IPS-18c (cell line): ENCODE measurements around the gene FTH1.
A peak's percentile ranks its signal among the peaks of the same experiment; 100 is the strongest.

Source experiments
- H3K4me3 ChIP-seq: 2 replicates; pipeline ENCODE4 v1.7.0; 2013; ENCODE audit warnings: low read depth, mild to moderate bottlenecking, low read length, moderate library complexity; ENCODE audit not compliant: insufficient read depth
- H3K9me3 ChIP-seq: one replicate; pipeline ENCODE4 v1.6.1; 2013; ENCODE audit warnings: mild to moderate bottlenecking, low read length, moderate library complexity; ENCODE audit not compliant: control insufficient read depth, insufficient read depth

The FTH1 gene

DNA sequence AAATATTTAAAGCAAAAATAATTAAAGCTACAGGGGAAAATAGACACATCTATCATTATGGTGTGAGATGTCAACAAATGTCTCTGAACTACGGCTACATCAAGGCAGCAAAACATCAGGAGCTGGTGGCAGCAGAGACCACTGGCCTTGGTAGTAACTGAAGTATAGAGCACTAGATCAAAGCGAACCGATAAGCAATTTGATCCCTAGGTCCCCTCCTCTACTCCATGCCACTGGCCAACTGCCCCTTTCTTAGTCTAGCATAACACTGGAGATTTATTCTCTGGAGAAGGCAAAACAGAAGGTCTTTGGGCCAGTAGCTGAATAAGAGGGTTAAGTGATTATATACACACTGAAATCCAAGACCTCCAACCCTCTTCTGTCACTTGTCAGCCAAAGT is 36.5 kb downstream of the FTH1 start:
- no peak overlapping the region for H3K4me3 ChIP-seq
- peaks cover 3% of the 10 kb centered on the region for H3K9me3 ChIP-seq

DNA sequence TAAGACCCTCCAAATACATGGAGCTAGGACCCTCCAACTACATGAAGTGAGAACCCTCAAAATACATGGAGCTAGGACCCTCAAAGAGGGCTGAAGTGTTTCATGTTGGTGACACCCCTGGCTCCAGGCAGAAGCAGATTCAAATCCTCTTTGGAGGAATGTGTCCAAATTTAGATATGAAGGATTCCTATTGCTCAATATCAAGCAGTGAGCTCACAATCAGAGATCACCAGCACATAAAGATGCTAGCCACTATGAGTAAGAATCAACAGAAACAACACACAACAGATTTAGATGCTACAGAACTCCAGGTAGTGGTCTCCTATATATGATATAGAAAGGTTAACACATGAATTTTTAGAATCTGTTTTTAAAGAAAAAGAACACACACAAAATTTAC is 38.8 kb downstream of the FTH1 start:
- Histone ChIP-seq H3K9me3 (peaks cover 3% of the 10 kb centered on the region), H3K4me3 (no peak overlapping the region)

DNA sequence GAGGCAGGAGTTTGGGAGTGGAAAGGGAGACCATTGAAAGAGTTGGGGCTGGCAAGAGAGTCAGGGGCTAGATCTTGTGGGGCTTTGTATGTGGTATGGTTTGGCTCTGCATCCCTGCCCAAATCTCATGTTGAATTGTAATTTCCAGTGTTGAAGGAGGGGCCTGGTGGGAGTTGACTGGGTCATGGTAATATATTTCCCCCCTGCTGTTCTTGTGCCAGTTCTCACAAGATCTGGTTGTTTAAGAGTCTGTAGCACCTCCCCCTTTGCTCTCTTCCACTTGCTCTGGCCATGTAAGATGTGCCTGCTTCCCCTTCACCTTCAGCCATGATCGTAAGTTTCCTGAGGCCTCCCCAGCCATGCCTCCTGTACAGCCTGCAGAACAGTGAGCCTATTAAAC is 39.9 kb downstream of the FTH1 start:
- peaks cover 3% of the 10 kb centered on the region for H3K9me3 ChIP-seq
- H3K4me3 ChIP-seq, result no peak overlapping the region

DNA sequence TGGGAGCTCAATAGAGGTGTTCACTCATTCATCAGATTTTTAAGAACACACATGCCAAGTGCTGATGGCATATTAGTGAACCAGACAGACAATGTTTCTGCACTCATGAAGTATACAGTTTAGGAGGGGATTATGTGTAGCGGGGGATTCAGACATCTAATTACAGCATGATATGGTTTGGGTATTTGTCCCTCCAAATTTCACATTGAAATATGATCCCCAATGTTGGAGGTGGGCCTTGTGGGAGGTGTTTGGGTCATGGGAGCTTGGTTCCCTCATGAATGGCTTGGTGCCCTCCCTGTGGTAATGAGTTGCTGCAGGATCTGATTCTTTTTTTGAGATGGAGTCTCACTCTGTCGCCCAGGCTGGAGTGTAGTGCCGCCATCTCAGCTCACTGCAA is 41.2 kb downstream of the FTH1 start:
- H3K9me3 ChIP-seq, result peaks cover 3% of the 10 kb centered on the region
- no peak overlapping the region for H3K4me3 ChIP-seq

DNA sequence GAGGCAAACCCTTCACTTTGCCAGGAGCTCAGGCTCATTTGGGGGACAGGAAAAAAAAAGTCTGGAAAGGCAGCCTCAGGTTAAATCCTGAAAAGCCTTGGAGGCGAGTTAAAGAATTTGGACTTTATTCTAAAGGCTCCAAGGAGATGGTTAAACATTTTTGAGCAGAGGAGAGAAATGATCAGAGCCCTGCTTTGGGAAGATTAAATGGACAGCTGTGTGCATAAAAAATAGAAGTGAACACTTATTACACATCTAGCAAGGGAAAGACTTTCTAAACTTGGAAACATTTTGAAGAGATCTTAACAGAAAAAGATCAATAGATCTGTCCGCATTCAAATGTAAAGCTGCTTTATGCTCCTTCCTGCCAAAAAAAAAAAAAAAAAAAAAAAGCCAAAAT is 41.7 kb downstream of the FTH1 start:
- peaks cover 3% of the 10 kb centered on the region for H3K9me3 ChIP-seq

DNA sequence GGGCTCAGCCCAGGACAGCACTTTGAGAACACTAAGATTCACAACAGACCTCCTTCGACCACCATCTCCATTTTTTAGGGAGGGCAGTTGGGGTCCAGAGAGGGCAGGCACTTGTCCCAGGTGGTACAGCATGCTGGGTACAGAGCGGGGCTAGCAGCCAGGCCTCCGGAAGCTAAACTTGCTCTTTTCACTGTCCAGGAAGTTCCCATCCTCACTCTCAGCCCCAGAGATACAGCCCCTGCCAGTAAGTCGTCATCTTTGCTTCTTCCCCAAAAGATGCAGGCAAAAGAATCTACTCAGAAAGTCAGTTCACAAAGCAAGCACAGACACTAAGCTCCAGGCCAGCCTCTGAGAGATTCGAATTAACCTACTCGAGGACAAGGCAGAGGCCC is 43.4 kb downstream of the FTH1 start:
- Histone ChIP-seq H3K4me3 (no peak overlapping the region), H3K9me3 (peaks cover 3% of the 10 kb centered on the region)

More for the DNA sequence above, 41.7 kb downstream of the FTH1 start:
- no peak overlapping the region for H3K4me3 ChIP-seq

DNA sequence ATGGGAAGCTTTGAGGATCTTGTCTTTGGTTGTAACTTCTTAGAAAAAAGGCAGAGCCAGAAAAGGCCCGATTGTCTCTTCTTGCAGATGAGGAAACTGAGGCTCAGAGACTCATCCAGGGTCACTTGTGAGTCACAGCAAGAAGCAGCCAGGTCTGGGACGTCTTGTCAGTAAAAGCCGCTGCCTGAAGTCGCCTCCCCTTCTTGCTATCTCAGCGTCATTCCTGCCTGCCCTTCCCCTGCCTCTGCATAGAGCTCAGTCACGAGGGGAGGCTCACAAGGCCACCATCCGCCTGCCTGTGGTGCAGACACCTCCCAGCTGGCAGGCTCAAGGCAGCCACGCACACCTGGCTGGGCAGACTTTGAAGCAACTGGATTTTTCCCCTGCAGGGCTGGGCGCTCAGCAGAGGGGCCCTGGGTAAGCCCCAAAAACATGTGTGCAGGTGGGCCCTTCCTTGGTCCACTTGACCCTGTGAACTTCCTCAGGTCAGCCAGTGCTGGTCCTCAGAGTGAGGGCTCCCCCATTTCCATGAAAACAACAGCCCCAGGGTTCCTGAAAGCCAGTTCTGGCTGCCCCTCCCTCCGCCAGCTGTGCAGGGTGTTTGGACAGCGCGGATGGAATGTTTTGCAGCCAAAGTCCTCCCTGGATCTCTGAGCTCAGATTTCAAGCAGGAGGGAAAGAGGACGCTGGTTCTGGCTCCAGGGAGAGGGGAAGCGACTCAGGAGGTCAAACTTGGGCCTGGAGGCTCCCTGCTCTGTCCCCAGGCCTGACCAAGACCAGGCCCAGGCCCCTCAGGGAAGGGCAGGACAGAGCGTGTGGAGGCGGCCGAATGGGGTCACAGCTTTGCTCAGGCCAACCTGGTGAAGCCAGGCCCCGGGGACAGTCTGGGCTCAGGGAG is 44.0 kb downstream of the FTH1 start:
- Histone ChIP-seq H3K4me3 (no peak overlapping the region; the same call in 1 of the 2 replicates), H3K9me3 (peaks cover 3% of the 10 kb centered on the region)

DNA sequence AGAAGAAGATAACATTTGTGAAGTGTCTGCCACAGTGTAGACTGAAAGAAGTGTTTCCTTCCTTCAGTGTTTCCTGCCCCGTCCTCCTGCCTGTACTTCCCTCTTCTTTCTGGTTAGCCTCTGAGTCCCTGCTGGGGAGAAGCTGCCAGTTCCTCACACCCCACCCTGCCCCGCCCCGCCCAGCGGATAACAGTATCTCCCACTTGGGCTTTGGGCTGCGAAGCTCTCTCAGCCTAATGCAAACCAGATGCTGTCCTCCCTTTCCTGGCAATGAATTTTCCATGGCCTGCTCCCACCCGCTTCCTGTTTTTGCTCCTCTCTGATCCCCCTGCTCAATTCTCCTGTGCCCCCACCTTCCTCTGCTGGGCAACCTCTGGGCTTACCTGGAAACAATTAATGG is 44.9 kb downstream of the FTH1 start:
- Histone ChIP-seq H3K4me3 (no peak overlapping the region), H3K9me3 (no peaks in the 10 kb centered on the region)

DNA sequence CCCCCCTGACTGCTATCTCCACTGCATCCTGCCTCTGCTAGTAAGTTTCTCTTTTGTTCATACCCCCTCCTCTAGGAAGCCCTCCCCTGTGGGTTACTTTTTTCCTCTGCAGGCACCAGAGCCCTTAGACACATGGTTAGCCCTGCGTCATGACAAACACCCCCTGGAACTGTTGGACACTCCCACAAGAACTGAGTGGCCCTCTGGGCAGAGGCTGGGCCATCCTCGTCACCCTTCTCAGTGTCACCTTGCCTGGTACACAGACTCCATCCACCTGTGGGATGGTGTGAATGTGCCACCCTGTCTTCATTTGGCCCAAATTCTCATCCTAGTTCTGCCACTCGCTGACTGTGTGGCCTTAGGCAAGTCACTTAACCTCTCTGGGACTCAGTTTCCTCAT is 46.0 kb downstream of the FTH1 start:
- Histone ChIP-seq H3K4me3 (no peak overlapping the region), H3K9me3 (no peaks in the 10 kb centered on the region)

DNA sequence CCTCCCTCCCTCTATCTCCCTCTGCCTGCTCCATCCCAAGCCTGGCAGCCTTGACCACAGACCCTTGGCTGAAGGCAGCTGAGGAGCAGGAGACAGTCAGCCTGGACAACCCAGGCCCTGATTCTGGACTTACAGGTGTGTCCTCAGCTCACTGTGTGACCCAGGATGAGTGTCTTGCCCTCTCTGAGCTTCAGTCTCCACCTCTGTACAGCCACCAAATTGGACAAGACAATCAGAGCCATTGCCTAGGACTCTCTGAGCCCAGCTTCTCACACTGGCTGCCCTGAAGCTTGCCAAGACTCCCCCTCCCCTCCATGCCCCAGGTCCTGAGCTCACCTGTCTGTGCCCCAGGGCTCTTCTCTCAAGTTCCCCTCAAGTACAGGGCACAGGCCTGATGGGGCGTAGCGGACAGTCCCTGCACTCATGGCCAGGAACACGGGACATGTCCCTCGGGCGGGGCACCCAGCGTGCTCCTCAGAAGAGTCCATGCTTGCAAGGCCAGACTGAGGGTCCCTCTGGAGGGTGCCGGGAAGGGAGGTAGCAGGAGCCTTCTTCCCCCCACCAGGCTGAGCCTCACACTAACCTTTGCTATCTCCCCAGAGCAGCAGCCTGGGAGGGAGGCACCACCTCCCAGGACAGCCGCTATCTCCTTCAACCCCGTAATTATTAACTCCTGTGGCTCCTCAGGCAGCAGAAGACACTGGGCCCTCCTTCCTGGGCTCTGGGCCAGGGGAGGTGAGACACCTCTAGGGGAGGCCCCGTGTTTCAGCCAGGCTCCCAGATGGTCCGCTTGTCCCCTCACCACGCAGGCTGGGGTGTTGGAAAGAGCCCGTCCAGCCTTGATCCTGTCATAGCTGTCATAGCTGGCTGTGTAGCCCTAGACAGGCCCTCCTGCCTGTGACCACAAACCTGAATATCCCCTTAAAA is 47.5 kb downstream of the FTH1 start:
- Histone ChIP-seq H3K9me3 (no peaks in the 10 kb centered on the region), H3K4me3 (no peak overlapping the region)

DNA sequence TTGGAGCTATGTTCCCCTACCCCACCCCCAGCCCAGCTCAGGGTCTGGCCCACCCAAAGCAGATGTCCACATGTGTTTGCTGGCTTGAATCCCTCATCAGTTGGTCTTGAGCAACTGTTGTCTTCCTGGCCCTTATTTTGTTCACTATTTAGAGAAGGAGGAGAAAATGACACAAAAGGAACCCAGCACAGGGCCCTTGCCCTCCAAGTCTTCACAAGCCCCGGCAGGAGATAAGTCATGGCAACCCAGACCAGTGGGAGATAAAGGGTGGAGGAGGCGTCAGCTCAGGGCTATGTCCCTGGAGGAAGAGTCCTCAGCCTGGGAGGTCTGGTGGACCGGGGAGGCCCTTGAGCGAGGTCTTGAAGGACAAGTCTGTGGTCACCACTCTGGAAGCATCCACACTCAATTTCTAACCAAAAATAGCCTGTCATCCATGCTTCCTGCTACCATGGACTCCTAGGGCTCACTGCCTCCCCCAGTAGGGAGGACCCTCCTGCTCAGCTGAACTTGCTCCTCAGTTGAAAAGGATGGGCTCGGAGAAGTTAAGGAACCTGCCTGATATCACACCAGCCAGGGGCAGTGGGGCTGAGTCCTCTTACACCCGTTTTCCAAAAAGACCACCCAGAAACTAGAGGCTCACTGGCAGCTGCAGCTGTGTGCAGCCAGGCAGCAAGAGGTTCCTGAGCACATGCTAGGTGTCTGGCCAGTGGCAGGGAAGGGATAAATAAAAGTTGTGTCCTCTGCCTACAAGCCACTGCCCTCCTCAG is 48.3 kb downstream of the FTH1 start:
- H3K9me3 ChIP-seq, result no peaks in the 10 kb centered on the region
- H3K4me3 ChIP-seq, result no peak overlapping the region

DNA sequence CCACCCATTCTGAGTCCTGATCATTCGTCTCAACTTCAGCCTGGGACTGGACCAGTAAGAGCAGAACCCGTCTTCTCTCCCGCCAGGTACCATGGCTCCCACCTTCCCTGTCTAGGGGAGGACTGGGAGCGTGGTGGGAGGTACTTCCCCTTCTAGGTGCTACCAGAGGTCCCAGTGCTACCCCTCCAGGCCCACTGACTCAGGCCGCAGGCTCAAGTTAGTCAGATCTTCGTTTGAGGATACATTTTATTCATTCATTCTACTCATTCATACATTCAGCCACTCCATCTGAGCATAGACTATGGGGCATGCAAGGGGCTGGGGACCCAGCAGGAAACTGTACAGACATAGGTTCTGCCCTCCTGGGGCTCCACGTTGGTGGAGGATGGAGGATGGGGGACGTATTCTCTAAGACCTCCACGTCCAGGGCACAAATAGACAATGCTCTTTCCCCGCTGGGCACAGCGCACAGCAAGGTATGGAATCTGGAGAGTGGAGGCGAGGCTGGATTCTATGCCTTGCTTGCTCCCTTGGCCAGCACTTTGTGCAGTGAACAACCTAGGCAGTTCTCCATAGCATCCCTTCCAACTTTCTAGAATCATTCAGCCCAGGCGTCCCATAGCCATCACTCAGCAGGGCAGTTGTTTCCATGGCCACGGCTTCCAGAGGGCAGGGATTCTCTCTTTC is 49.0 kb downstream of the FTH1 start:
- Histone ChIP-seq H3K9me3 (no peaks in the 10 kb centered on the region), H3K4me3 (no peak overlapping the region)

DNA sequence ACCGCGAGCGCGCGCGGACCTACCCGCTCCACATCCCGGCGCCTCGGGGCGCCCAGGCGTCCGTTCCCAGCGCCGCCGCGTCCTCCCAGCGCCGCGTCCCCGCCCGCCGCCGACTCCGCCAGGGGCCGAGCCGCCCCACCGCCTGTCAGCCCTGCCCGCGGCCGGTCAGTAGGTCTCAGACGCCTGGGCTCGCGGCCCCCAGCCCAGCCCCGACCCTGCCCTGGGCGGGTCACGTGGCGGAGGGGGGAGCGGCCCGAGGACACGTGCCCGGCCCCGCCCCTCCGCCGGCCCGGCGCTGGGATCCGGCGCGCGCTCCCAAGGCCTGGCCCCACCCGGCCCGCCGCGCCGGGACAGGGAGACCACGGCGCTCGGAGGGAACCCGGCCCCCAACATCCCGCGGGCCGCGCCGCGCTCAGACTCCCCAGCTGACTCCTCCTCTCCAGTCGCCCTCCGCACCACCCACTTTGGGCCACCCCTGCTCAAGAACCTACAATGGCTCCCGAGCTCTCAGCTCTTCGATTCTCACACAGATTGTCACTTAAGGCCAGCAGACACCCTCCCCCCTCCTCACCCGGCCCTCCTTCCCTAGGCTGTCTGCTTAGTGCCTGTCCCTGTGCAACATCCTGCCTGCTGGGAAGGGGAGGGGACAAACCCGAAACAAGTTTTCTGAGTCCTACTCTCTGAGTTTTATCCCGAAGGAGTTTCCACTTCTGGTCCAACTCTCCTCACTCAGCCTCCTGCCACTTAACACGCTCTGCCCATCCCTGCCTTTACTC is 49.9 kb downstream of the FTH1 start, which contains the start of gene RAB3IL1:
TSS of gene RAB3IL1 (minus strand) at position 233 of the 776 bp plus-strand sequence. CDS start at position 34, 199 bp downstream.
- peak within 1 kb of the TSS; percentile 59 for H3K4me3 ChIP-seq

DNA sequence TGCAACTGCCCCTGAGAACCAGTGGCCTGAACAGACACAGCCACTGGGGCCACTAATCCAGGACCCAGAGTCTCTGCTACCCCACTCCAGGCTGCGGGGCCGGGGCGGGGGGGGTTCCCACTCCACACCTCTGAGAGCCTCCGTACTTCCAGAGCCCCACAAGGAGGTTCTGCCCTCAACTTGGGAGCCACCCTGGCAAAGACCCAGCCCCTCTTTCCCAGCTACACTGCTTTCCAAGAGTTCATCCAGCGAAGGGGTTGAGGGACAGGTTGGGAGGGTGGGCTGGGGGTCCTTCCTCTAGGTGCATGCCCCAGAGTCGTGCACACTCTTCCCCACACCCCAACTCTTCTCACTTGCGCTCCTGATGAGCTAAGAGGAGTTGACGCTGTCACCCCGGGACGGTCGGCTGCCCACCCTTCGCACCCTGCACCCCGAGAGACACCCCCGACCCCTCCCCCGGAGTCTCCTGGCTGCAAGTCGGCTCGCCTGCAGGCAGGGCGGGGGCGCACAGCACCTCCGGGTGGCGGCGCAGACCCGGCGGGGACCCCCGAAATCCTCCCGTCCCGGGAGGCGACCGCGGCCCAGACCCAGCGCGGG is 50.6 kb downstream of the FTH1 start:
- Histone ChIP-seq H3K4me3 (peak overlapping the region; percentile 59), H3K9me3 (no peaks in the 10 kb centered on the region)

More for the DNA sequence above, 49.9 kb downstream of the FTH1 start, which contains the start of gene RAB3IL1:
- no peaks in the 10 kb centered on the region for H3K9me3 ChIP-seq

DNA sequence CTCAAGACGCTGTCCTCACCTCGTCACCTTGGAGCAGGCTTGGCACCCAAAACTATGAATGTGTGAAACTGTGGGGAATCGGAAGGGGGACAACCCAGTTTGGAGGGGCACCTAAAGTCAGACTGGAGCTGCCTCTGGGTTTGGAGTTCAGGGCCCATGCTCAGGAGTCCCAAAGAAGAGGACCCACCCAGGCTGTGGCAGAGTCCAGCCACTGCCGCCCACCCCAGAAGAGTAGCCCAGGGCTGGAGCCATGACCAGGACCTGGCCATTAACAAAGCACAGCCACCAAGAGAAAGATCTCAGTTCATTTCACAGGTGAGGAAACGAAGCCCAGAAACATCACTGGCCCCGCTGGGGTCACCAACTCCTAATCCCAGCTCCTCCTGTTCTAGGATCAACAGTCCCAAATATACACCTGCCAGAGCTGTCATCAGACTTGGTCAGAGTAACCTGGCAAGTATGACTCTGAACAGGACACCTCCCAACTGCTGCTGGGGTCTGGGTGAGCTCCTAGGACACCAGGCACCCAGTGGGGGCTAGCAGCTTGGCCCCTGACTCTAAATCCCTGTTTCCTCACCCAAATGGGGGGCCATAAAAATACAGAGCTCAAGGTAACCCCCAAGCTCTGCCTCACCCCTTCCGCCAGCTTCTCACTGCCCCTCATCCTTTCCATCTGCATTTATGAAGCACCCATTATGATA is 52.8 kb downstream of the FTH1 start:
- no peak overlapping the region for H3K4me3 ChIP-seq
- no peaks in the 10 kb centered on the region for H3K9me3 ChIP-seq
